ENCODE data around the gene OR4C11.

OR4C11 gene, protein sequence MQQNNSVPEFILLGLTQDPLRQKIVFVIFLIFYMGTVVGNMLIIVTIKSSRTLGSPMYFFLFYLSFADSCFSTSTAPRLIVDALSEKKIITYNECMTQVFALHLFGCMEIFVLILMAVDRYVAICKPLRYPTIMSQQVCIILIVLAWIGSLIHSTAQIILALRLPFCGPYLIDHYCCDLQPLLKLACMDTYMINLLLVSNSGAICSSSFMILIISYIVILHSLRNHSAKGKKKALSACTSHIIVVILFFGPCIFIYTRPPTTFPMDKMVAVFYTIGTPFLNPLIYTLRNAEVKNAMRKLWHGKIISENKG

GRCh38 chr11:55607545-55607944 lies at the start of gene OR4C11:
Gene OR4C11, minus strand, starts transcription at chr11:55607645. Its CDS starts 3,272 bp downstream, at chr11:55604373.
- in situ Hi-C loops (cut with MboI; ENCODE audit: low pct_unique_long_range_greater_than_20kb, low sequenced_read_pairs, unreplicated experiment) = no loop called here
- no peak for TF ChIP-seq CTCF (IDR thresholded peaks at IDR 0.05; ENCODE audit: extremely low read depth, insufficient read depth, missing control alignments)
- no peak for DNase-seq (ENCODE audit: low spot score)

DNA sequence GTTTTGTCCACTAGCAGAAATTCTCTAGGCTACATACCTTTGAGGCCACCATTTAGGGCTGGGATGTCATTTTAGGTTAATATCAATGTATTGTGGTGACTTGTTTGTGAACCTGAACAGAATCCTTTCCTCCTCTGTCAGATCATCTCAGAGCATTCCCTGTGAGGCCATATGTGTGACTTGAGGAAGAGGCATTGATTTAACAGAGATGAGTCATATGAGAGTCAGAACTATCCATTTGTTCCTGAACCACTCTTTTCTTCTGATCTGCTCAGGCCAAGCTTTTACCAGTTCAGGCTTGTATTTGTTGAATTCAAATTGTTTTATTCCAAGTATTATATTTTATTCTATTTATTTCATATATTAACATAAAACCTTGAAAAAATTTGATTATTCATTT lies 47.7 kb upstream of the OR4C11 start:
- in situ Hi-C loops (cut with MboI; ENCODE audit: low pct_unique_long_range_greater_than_20kb, low sequenced_read_pairs, unreplicated experiment) = no loop called here
- DNase-seq (ENCODE audit: low spot score) = no peak
- no peak for TF ChIP-seq CTCF (IDR thresholded peaks at IDR 0.05; ENCODE audit: extremely low read depth, insufficient read depth, missing control alignments)

GRCh38 chr11:55652560-55652959 lies 45.1 kb upstream of the OR4C11 start:
- in situ Hi-C loops (cut with MboI; ENCODE audit: low pct_unique_long_range_greater_than_20kb, low sequenced_read_pairs, unreplicated experiment) = no loop called here
- DNase-seq (ENCODE audit: low spot score) = no peak
- TF ChIP-seq CTCF (IDR thresholded peaks at IDR 0.05; ENCODE audit: extremely low read depth, insufficient read depth, missing control alignments) = no peak

GRCh38 chr11:55648027-55648426 lies 40.6 kb upstream of the OR4C11 start, which contains the start of gene OR4S2:
Gene OR4S2, plus strand, starts transcription at chr11:55648327. Its CDS starts 2,577 bp downstream, at chr11:55650904.
- no peak for TF ChIP-seq CTCF (IDR thresholded peaks at IDR 0.05; ENCODE audit: extremely low read depth, insufficient read depth, missing control alignments)
- in situ Hi-C loops (cut with MboI; ENCODE audit: low pct_unique_long_range_greater_than_20kb, low sequenced_read_pairs, unreplicated experiment) = no loop called here

GRCh38 chr11:55634813-55635212 lies 27.4 kb upstream of the OR4C11 start, which contains the start of gene OR4P4:
Gene OR4P4, plus strand, starts transcription at chr11:55635113.
- TF ChIP-seq CTCF (IDR thresholded peaks at IDR 0.05; ENCODE audit: extremely low read depth, insufficient read depth, missing control alignments) = no peak
- in situ Hi-C loops (cut with MboI; ENCODE audit: low pct_unique_long_range_greater_than_20kb, low sequenced_read_pairs, unreplicated experiment) = no loop called here
- no peak for DNase-seq (ENCODE audit: low spot score)

More at GRCh38 chr11:55648027-55648426, 40.6 kb upstream of the OR4C11 start, which contains the start of gene OR4S2:
- DNase-seq (ENCODE audit: low spot score) = no peak

DNA sequence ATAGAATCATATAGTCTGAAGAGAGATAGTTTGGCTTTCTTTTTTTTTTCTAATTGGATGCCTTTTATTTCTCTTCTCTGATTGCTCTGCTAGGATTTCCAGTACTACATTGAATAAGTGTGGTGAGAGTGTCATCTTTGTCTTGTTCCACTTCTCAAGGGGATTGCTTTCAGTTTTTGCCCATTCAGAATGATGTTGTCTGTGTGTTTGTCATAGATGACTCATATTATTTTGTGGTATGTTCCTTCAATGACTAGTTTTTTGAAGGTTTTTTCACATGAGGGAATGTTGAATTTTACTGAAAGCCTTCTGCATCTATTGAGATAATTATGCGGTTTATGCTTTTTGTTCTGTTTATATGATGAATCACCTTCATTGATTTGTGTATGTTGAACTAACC lies 17.1 kb upstream of the OR4C11 start:
- in situ Hi-C loops (cut with MboI; ENCODE audit: low pct_unique_long_range_greater_than_20kb, low sequenced_read_pairs, unreplicated experiment) = no loop called here
- no peak for TF ChIP-seq CTCF (IDR thresholded peaks at IDR 0.05; ENCODE audit: extremely low read depth, insufficient read depth, missing control alignments)
- DNase-seq (ENCODE audit: low spot score) = no peak

Data from GM13977 (cell line).